Caco-2 (cell line): ENCODE results near the gene CFAP77. TPM values are rescaled to one million over a fixed set of nuclear protein-coding genes. Genes with fewer than 3 reads are reported as not detected.

Experiments used
- BruUV-seq: library from RNA; stranded (reverse); fragments of 400-500 nt; replicated peaks from 2 replicates; lab custom pipeline; 2021; lab: Mats Ljungman, UMichigan
- CTCF ChIA-PET: fragments of 300-600 bp; sonication (Branson Sonifier 250); formaldehyde crosslinking; loops from one replicate; lab custom pipeline; 2022; ENCODE audit warnings: antibody characterized with exemption; lab: Charles Lee
- POLR2A ChIA-PET: fragments of 300-600 bp; sonication (Branson Sonifier 250); formaldehyde crosslinking; loops from one replicate; lab custom pipeline; 2022; ENCODE audit warnings: antibody characterized with exemption; lab: Charles Lee
- DNase-seq, 2 experiments: peaks; one replicate each; pipeline versions ENCODE4 v3.0.0 to v3.0.0-alpha.2; 2020 to 2022
- H3K27me3 ChIP-seq: replicated peaks from 2 replicates; pipeline ENCODE4 v1.6.0; 2011; ENCODE audit warnings: low read length; ENCODE audit not compliant: control insufficient read depth, insufficient read depth
- H3K36me3 ChIP-seq: 2 replicates; pipeline ENCODE4 v1.5.1; 2011; ENCODE audit warnings: low read length; ENCODE audit not compliant: control insufficient read depth, insufficient read depth
- H3K4me1 ChIP-seq: fragments of 250-450 bp; sonication (Bioruptor Pico); 2 replicates; pipeline ENCODE4 v1.5.1; 2020; ENCODE audit warnings: mild to moderate bottlenecking
- H3K4me3 ChIP-seq: 2 replicates; pipeline ENCODE4 v1.5.1; 2011; ENCODE audit warnings: low read depth, mild to moderate bottlenecking, control low read depth, low read length
- H3K9me3 ChIP-seq: fragments of 250-450 bp; sonication (Bioruptor Pico); 2 replicates; pipeline ENCODE4 v1.5.1; 2020; ENCODE audit warnings: mild to moderate bottlenecking, moderate library complexity
- H3K27ac Mint-ChIP-seq: one replicate; pipeline ENCODE4 v1.8.0; 2022; ENCODE audit warnings: mixed read lengths; ENCODE audit not compliant: unreplicated experiment
- H3K27me3 Mint-ChIP-seq: one replicate; pipeline ENCODE4 v1.8.0; 2022; ENCODE audit warnings: mixed read lengths; ENCODE audit not compliant: insufficient read depth, unreplicated experiment
- H3K36me3 Mint-ChIP-seq: one replicate; pipeline ENCODE4 v1.8.0; 2022; ENCODE audit warnings: mild to moderate bottlenecking, mixed read lengths; ENCODE audit not compliant: insufficient read depth, unreplicated experiment
- H3K4me1 Mint-ChIP-seq: one replicate; pipeline ENCODE4 v1.8.0; 2022; ENCODE audit warnings: low read depth, mixed read lengths; ENCODE audit not compliant: unreplicated experiment
- H3K4me3 Mint-ChIP-seq: one replicate; pipeline ENCODE4 v1.8.0; 2022; ENCODE audit warnings: mild to moderate bottlenecking, moderate library complexity, mixed read lengths; ENCODE audit not compliant: unreplicated experiment
- H3K9me3 Mint-ChIP-seq: one replicate; pipeline ENCODE4 v1.8.0; 2022; ENCODE audit warnings: mixed read lengths; ENCODE audit not compliant: unreplicated experiment
- CTCF ChIP-seq, 2 experiments: fragments of 200-600 bp in 1 of 2; IDR thresholded peaks; 1 replicate in 1 of 2; 2 replicates in 1 of 2; pipeline versions ENCODE4 v1.5.1 to v1.8.0; 2011 to 2022; ENCODE audit warnings: antibody characterized with exemption in 1 of 2, control low read depth in 1 of 2, inconsistent platforms in 1 of 2, low read depth in 1 of 2, low read length in 1 of 2, mild to moderate bottlenecking in 1 of 2, moderate library complexity in 1 of 2; ENCODE audit not compliant: insufficient read depth in 1 of 2, severe bottlenecking in 1 of 2, unreplicated experiment in 1 of 2
- intact Hi-C: fragments of 100-400 bp; cut with micrococcal nuclease; formaldehyde crosslinking; loops from one replicate; pipeline ENCODE4 v1.10.0; 2022; ENCODE audit not compliant: unreplicated experiment
- total RNA-seq: library from RNA; stranded (reverse); gene quantifications from 2 replicates; pipeline ENCODE4 v1.2.3, GENCODE V29; 2022

CFAP77 gene
- total RNA-seq, 1 experiment from 2014 or later: not detected

- Mint-ChIP-seq H3K4me1 (no peaks in the 10 kb centered on the region), H3K27me3 (peaks cover 14% of the 10 kb centered on the region), H3K27ac (no peak overlapping the region), H3K9me3 (peaks cover 18% of the 10 kb centered on the region), H3K4me3 (no peak overlapping the region), H3K36me3 (no peaks in the 10 kb centered on the region)
- no peaks in the 10 kb centered on the region for H3K27me3 ChIP-seq
- BruUV-seq: no TSS peak
- no peak overlapping the region for H3K4me3 ChIP-seq
- ChIA-PET POLR2A (no interaction called here), CTCF (no interaction called here)
- H3K4me1 ChIP-seq: no peaks in the 10 kb centered on the region
- no peaks in the 10 kb centered on the region for H3K36me3 ChIP-seq
- peaks cover 8% of the 10 kb centered on the region; the same call in 1 of the 2 replicates for H3K9me3 ChIP-seq
- TF ChIP-seq CTCF (IDR thresholded peaks at IDR 0.05; ENCODE audit: insufficient read depth in 1 of 2, low read depth in 1 of 2, low read length in 1 of 2, severe bottlenecking in 1 of 2, unreplicated experiment in 1 of 2): no peak
- intact Hi-C loops: no loop called here
- DNase-seq: no peak
Measured at GRCh38 chr9:132531195-132531594, 121.2 kb downstream of the CFAP77 start.

DNA sequence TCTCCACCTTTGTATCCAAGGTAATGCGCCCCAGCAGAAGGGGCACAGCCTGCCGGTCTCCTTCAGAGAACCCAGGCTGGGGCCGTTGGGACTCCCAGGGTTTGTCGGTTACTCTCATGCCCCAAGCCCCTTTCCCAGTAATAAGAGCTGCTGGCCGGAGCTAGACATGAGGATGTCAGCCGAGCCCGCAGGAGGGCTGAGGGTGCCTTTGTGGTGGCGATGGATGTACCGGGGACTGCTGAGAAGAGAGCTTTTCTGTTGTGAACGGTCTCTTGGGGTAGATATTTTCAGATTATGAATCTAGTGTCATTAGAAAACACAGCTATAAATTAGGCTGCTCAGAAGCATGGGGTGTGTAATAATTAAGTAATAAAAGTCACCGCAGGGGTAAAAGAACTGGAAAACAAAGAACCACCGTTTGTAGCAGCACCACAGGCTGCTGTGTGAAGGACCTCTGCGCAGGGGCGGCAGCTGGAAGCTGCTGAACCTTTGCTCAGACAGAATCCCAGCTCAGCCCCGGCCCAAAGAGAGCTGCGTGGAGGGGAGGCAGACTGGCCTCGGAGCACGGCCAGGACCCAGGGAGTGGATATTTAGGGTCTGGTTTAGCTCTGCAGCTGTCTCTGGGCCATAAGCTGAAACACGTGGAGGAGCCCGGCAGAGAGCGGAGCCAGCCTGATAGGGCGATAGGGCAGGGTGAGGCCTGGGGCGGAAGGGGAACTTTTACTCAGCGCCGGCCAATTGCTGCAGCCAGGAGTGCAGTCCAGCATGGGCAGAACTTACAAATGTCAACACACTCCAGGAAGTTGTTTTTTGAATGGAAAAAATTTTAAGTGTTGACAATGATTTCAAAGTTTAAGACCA is 121.9 kb downstream of the CFAP77 start:
- Mint-ChIP-seq H3K4me1 (no peaks in the 10 kb centered on the region), H3K27ac (no peak overlapping the region), H3K27me3 (peaks cover 12% of the 10 kb centered on the region), H3K4me3 (no peak overlapping the region), H3K36me3 (no peaks in the 10 kb centered on the region), H3K9me3 (peaks cover 19% of the 10 kb centered on the region)
- intact Hi-C loops: no loop called here
- Histone ChIP-seq H3K9me3 (peaks cover 8% of the 10 kb centered on the region; the same call in 1 of the 2 replicates), H3K36me3 (no peaks in the 10 kb centered on the region), H3K27me3 (no peaks in the 10 kb centered on the region), H3K4me3 (no peak overlapping the region), H3K4me1 (no peaks in the 10 kb centered on the region)
- POLR2A ChIA-PET: no interaction called here
- no TSS peak for BruUV-seq
- DNase-seq: no peak
- no peak for TF ChIP-seq CTCF (IDR thresholded peaks at IDR 0.05; ENCODE audit: insufficient read depth in 1 of 2, low read depth in 1 of 2, low read length in 1 of 2, severe bottlenecking in 1 of 2, unreplicated experiment in 1 of 2)
- CTCF ChIA-PET: interaction anchor here (0.7 kb wide), 1 partner anchor 20 kb away, joined by 3 read pairs; no protein-coding TSS in a partner anchor

- no peak overlapping the region for H3K4me3 Mint-ChIP-seq
- POLR2A ChIA-PET: no interaction called here
- peaks cover 19% of the 10 kb centered on the region for H3K9me3 Mint-ChIP-seq
- H3K27me3 Mint-ChIP-seq: peaks cover 12% of the 10 kb centered on the region
- TF ChIP-seq CTCF (IDR thresholded peaks at IDR 0.05; ENCODE audit: insufficient read depth in 1 of 2, low read depth in 1 of 2, low read length in 1 of 2, severe bottlenecking in 1 of 2, unreplicated experiment in 1 of 2): no peak
- CTCF ChIA-PET: no interaction called here
- H3K36me3 Mint-ChIP-seq: no peaks in the 10 kb centered on the region
- H3K4me3 ChIP-seq: no peak overlapping the region
- no peaks in the 10 kb centered on the region for H3K4me1 ChIP-seq
- no peaks in the 10 kb centered on the region for H3K27me3 ChIP-seq
- peaks cover 8% of the 10 kb centered on the region; the same call in 1 of the 2 replicates for H3K9me3 ChIP-seq
- no peak overlapping the region for H3K27ac Mint-ChIP-seq
- no peaks in the 10 kb centered on the region for H3K4me1 Mint-ChIP-seq
- no TSS peak for BruUV-seq
- no peak for DNase-seq
- intact Hi-C loops: no loop called here
- H3K36me3 ChIP-seq: no peaks in the 10 kb centered on the region
Measured at GRCh38 chr9:132534832-132535231, 124.8 kb downstream of the CFAP77 start.
